Kidney epithelial cell (primary cell): ENCODE data around the gene SUCLG2. TPM values are rescaled to one million over a fixed set of nuclear protein-coding genes. Genes with fewer than 3 reads are reported as not detected.

Source experiments
- DNase-seq: peaks from one replicate; pipeline ENCODE4 v3.0.0-alpha.2; 2010; ENCODE audit warnings: low read depth
- H3K27me3 ChIP-seq: 2 replicates; pipeline ENCODE4 v1.6.0; 2011; ENCODE audit warnings: low read length; ENCODE audit not compliant: control insufficient read depth, insufficient read depth
- H3K36me3 ChIP-seq: 2 replicates; pipeline ENCODE4 v1.5.1; 2011; ENCODE audit warnings: low read length; ENCODE audit not compliant: control insufficient read depth, insufficient read depth
- H3K4me3 ChIP-seq: 2 replicates; pipeline ENCODE4 v1.5.1; 2011; ENCODE audit warnings: low read depth, mild to moderate bottlenecking, control low read depth, low read length
- total RNA-seq: library from RNA; depleted of rRNA; stranded (reverse); fragments of >200 nt; gene quantifications from 2 replicates; pipeline ENCODE4 v1.2.3, GENCODE V29; 2015
- TF ChIP-seq, protein P1 (sequence below): IDR thresholded peaks from 2 replicates; pipeline ENCODE4 v1.5.1; 2011; ENCODE audit warnings: mild to moderate bottlenecking, moderate library complexity, low read length, control low read depth, inconsistent platforms; ENCODE audit not compliant: insufficient read depth, poor library complexity, severe bottlenecking

SUCLG2 gene
- total RNA-seq, 1 donor from 2014 or later = 38.1 TPM

DNA sequence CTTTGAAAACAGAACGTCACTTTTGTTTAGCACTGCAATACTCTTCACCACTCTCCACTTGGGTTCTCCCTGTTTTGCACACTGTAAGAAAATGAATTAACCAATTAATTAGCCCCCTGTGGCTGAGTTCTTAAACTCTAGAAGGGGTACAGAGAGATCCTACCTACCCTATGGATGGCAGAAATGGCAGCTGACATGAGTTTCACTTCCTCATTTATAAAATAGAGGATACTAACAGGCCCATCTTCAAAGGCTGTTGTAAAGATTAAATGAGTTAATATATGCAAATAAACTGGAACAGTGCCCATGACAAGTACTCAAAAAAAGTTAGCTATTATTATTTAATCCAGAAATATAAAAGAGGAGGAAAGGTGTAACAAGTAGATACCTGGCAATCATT lies 36.9 kb downstream of the SUCLG2 start:
- H3K4me3 ChIP-seq = no peak overlapping the region
- DNase-seq = no peak
- H3K27me3 ChIP-seq = no peaks in the 10 kb centered on the region
- no peaks in the 10 kb centered on the region for H3K36me3 ChIP-seq
- TF ChIP-seq, protein P1, sequence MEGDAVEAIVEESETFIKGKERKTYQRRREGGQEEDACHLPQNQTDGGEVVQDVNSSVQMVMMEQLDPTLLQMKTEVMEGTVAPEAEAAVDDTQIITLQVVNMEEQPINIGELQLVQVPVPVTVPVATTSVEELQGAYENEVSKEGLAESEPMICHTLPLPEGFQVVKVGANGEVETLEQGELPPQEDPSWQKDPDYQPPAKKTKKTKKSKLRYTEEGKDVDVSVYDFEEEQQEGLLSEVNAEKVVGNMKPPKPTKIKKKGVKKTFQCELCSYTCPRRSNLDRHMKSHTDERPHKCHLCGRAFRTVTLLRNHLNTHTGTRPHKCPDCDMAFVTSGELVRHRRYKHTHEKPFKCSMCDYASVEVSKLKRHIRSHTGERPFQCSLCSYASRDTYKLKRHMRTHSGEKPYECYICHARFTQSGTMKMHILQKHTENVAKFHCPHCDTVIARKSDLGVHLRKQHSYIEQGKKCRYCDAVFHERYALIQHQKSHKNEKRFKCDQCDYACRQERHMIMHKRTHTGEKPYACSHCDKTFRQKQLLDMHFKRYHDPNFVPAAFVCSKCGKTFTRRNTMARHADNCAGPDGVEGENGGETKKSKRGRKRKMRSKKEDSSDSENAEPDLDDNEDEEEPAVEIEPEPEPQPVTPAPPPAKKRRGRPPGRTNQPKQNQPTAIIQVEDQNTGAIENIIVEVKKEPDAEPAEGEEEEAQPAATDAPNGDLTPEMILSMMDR = no peak

- no peak for DNase-seq
- no peaks in the 10 kb centered on the region for H3K36me3 ChIP-seq
- no peak overlapping the region for H3K4me3 ChIP-seq
- no peaks in the 10 kb centered on the region for H3K27me3 ChIP-seq
- TF ChIP-seq, protein P1 = no peak
These were observed 38.4 kb downstream of the SUCLG2 start for GRCh38 chr3:67616046-67616445.

GRCh38 chr3:67614195-67614594 lies 40.2 kb downstream of the SUCLG2 start:
- DNase-seq = no peak
- Histone ChIP-seq H3K36me3 (no peaks in the 10 kb centered on the region), H3K4me3 (no peak overlapping the region), H3K27me3 (no peaks in the 10 kb centered on the region)
- TF ChIP-seq, protein P1 = no peak

- Histone ChIP-seq H3K4me3 (no peak overlapping the region), H3K36me3 (no peaks in the 10 kb centered on the region), H3K27me3 (no peaks in the 10 kb centered on the region)
- DNase-seq = peak; percentile 25
- TF ChIP-seq, protein P1 = no peak
These were observed 44.0 kb downstream of the SUCLG2 start for GRCh38 chr3:67610458-67610857.

DNA sequence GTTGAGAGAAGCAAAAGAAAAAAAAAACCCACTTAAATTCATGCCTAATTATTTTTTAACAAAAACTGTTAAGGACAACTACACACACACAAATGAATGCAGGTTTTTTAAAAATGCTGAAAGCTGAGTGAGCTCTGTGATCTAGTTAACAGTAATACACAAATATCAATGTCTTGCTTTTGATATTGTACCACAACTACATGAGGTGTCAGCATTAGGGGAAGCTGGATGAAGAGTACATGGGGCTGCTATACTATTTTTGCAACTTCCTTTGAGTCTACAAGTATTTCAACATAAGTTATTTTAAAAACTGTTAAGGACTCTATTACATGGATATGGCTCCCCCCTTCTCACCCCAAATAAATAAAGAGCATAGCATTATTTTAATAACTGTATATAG lies 44.7 kb downstream of the SUCLG2 start:
- TF ChIP-seq, protein P1 = no peak
- H3K27me3 ChIP-seq = no peaks in the 10 kb centered on the region

GRCh38 chr3:67608034-67608433 lies 46.4 kb downstream of the SUCLG2 start:
- no peak for DNase-seq
- TF ChIP-seq, protein P1 = no peak
- H3K4me3 ChIP-seq = no peak overlapping the region

More for the DNA sequence above, 44.7 kb downstream of the SUCLG2 start:
- DNase-seq = no peak
- no peaks in the 10 kb centered on the region for H3K36me3 ChIP-seq
- no peak overlapping the region for H3K4me3 ChIP-seq

More at GRCh38 chr3:67608034-67608433, 46.4 kb downstream of the SUCLG2 start:
- no peaks in the 10 kb centered on the region for H3K27me3 ChIP-seq
- H3K36me3 ChIP-seq = no peaks in the 10 kb centered on the region
